Stimulated activated CD4-positive, alpha-beta T cell treated with anti-CD3 and anti-CD28 coated beads, Interleukin-4, amount 100 ng/mL, for 24 hours (primary cell): ENCODE measurements around the gene PAFAH1B2.

Experiments
- DNase-seq: peaks from one replicate; pipeline ENCODE4 v3.0.0-alpha.2; 2020

Gene PAFAH1B2

DNA sequence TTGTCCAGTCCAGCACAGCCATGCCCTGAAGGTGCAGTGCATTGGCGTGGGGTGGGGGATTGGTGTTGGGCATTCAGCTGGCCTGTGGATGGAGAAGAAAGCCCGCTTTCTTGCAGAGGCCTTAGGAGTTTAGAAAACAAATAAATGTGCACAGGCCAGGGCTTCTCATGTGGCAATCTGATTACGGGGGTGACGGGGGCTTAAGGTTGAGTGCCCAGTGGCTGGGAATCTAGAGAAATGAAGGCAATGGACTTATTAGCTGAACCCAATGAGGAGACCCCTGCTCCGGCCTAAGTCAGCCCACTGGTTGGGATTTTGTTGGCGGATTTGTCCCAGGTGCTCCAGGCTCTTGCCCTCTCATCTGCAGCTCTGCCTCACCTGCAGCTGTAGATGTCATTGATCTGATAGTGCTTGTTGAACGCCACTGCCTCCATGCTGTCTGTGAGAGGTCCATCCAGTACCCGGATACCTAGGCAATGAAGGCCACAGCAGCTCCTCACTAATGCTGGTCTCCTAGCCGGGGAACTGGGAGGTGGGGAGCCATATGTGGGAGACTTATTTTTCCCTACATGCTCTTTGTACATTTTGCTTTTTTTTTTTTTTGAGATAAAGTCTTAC is 81.6 kb downstream of the PAFAH1B2 start:
- DNase-seq = no peak
